Breast epithelium (tissue), 4 donors: Measurements from ENCODE around the gene ATP10B. TPM values are rescaled to one million over a fixed set of nuclear protein-coding genes. Genes with fewer than 3 reads are reported as not detected.

ENCODE experiments used
- DNase-seq, 2 donors: peaks; one replicate each; pipeline ENCODE4 v3.0.0-alpha.2; 2019; ENCODE audit warnings: low spot score in 2 of 2
- H3K27ac ChIP-seq, 2 donors: fragments of 200-600 bp; sonication (generic) in 1 of 2; one replicate each; pipeline ENCODE4 v1.5.1; 2016 to 2019; ENCODE audit warnings: mild to moderate bottlenecking in 1 of 2
- H3K27me3 ChIP-seq, 2 donors: fragments of 200-600 bp; sonication (generic) in 1 of 2; one replicate each; pipeline versions ENCODE4 v1.5.1 to v1.6.0; 2017 to 2019; ENCODE audit warnings: control low read depth in 1 of 2, mild to moderate bottlenecking in 1 of 2
- H3K36me3 ChIP-seq: fragments of 200-600 bp; one replicate; pipeline ENCODE4 v1.5.1; 2019
- H3K4me1 ChIP-seq, 2 donors: fragments of 200-600 bp; sonication (generic); one replicate each; pipeline ENCODE4 v1.5.1; 2016 to 2019; ENCODE audit warnings: control low read depth in 1 of 2
- H3K4me3 ChIP-seq, 3 donors: fragments of 200-600 bp; sonication (generic); 1 replicate in 2 of 3; 2 replicates in 1 of 3; pipeline ENCODE4 v1.5.1; 2016 to 2019; ENCODE audit warnings: mild to moderate bottlenecking in 3 of 3, moderate library complexity in 2 of 3
- H3K9me3 ChIP-seq, 2 donors: fragments of 200-600 bp; sonication (generic) in 1 of 2; one replicate each; pipeline ENCODE4 v1.5.1; 2016 to 2019; ENCODE audit warnings: control low read depth in 1 of 2
- POLR2A ChIP-seq: fragments of 450-650 bp; IDR thresholded peaks from one replicate; pipeline ENCODE4 v1.6.1; 2016; ENCODE audit warnings: antibody characterized with exemption, mild to moderate bottlenecking, moderate library complexity
- POLR2AphosphoS5 ChIP-seq, 3 donors: sonication (generic); formaldehyde crosslinking; IDR thresholded peaks; one replicate each; pipeline ENCODE4 v1.6.1; 2017; ENCODE audit warnings: antibody characterized with exemption in 3 of 3
- intact Hi-C: fragments of 100-400 bp; cut with DNase I; formaldehyde crosslinking; loops from one replicate; pipeline ENCODE4 v1.15.1; 2023; ENCODE audit warnings: low total_unique reads
- total RNA-seq, 3 donors: library from RNA; depleted of rRNA; stranded (reverse); fragments of >200 nt; gene quantifications; one replicate each; pipeline ENCODE4 v1.1.0, GENCODE V29; 2016
- TF ChIP-seq, protein P1 (sequence below), 3 donors: fragments of 450-650 bp; IDR thresholded peaks; one replicate each; pipeline ENCODE4 v1.5.1; 2016 to 2017; ENCODE audit warnings: antibody characterized with exemption in 3 of 3, mild to moderate bottlenecking in 3 of 3, moderate library complexity in 3 of 3

ATP10B gene
- total RNA-seq, 3 donors from 2014 or later: under 0.01 to 2.9 TPM; not detected in 1

DNA sequence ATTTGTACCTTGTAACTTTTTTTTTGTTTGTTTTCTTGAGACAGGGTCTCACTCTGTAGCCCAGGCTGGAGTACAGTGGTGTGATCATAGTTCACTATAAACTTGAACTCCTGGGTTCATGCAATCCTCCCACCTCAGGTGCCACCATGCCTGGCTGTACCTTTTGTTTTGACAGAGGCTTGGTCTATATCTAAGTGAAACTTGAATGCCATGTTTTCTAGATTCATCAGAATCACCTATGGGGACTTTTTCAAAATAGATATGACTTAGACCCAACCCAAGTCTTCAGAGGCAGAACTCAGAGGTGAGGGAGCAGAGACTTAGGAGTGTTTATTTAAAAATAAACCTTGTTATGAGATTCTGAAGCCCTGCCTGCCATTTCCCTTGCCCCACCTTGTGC lies 301.9 kb downstream of the ATP10B start:
- DNase-seq: no peak
- Histone ChIP-seq H3K4me1 (no peaks in the 10 kb centered on the region), H3K36me3 (no peaks in the 10 kb centered on the region), H3K27me3 (no peaks in the 10 kb centered on the region), H3K4me3 (no peak overlapping the region), H3K9me3 (peaks cover 0 to 6% of the 10 kb centered on the region in 2 donors), H3K27ac (no peak overlapping the region)
- intact Hi-C loops: no loop called here
- TF ChIP-seq POLR2A (no peak), POLR2AphosphoS5 (IDR thresholded peaks at IDR 0.05) (no peak)
- TF ChIP-seq, protein P1, sequence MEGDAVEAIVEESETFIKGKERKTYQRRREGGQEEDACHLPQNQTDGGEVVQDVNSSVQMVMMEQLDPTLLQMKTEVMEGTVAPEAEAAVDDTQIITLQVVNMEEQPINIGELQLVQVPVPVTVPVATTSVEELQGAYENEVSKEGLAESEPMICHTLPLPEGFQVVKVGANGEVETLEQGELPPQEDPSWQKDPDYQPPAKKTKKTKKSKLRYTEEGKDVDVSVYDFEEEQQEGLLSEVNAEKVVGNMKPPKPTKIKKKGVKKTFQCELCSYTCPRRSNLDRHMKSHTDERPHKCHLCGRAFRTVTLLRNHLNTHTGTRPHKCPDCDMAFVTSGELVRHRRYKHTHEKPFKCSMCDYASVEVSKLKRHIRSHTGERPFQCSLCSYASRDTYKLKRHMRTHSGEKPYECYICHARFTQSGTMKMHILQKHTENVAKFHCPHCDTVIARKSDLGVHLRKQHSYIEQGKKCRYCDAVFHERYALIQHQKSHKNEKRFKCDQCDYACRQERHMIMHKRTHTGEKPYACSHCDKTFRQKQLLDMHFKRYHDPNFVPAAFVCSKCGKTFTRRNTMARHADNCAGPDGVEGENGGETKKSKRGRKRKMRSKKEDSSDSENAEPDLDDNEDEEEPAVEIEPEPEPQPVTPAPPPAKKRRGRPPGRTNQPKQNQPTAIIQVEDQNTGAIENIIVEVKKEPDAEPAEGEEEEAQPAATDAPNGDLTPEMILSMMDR (IDR thresholded peaks at IDR 0.05): no peak

GRCh38 chr5:160548949-160549645 lies 302.9 kb downstream of the ATP10B start:
- Histone ChIP-seq H3K27me3 (no peaks in the 10 kb centered on the region), H3K4me1 (no peaks in the 10 kb centered on the region), H3K27ac (no peak overlapping the region), H3K36me3 (no peaks in the 10 kb centered on the region), H3K4me3 (no peak overlapping the region), H3K9me3 (peaks cover 0 to 6% of the 10 kb centered on the region in 2 donors)
- DNase-seq: no peak
- intact Hi-C loops: no loop called here
- no peak for TF ChIP-seq POLR2AphosphoS5 (IDR thresholded peaks at IDR 0.05)
- no peak for TF ChIP-seq POLR2A
- TF ChIP-seq, protein P1 (IDR thresholded peaks at IDR 0.05): no peak

- peaks cover 0 to 6% of the 10 kb centered on the region in 2 donors for H3K9me3 ChIP-seq
- TF ChIP-seq, protein P1 (IDR thresholded peaks at IDR 0.05): no peak
- TF ChIP-seq POLR2A: no peak
- TF ChIP-seq POLR2AphosphoS5 (IDR thresholded peaks at IDR 0.05): no peak
- H3K4me3 ChIP-seq: no peak overlapping the region
- no peaks in the 10 kb centered on the region for H3K36me3 ChIP-seq
- no peak overlapping the region for H3K27ac ChIP-seq
- DNase-seq: no peak
- H3K27me3 ChIP-seq: no peaks in the 10 kb centered on the region
- intact Hi-C loops: no loop called here
- H3K4me1 ChIP-seq: no peaks in the 10 kb centered on the region
Measured at GRCh38 chr5:160547872-160548271, 304.1 kb downstream of the ATP10B start.

- TF ChIP-seq POLR2AphosphoS5 (IDR thresholded peaks at IDR 0.05): no peak
- TF ChIP-seq, protein P1 (IDR thresholded peaks at IDR 0.05): no peak
- no peak for TF ChIP-seq POLR2A
- no peaks in the 10 kb centered on the region for H3K36me3 ChIP-seq
- no peak for DNase-seq
- no peaks in the 10 kb centered on the region for H3K27me3 ChIP-seq
- intact Hi-C loops: no loop called here
- no peak overlapping the region for H3K4me3 ChIP-seq
- no peak overlapping the region for H3K27ac ChIP-seq
- peaks cover 0 to 6% of the 10 kb centered on the region in 2 donors for H3K9me3 ChIP-seq
- no peaks in the 10 kb centered on the region for H3K4me1 ChIP-seq
Measured at GRCh38 chr5:160547061-160547460, 304.9 kb downstream of the ATP10B start.

DNA sequence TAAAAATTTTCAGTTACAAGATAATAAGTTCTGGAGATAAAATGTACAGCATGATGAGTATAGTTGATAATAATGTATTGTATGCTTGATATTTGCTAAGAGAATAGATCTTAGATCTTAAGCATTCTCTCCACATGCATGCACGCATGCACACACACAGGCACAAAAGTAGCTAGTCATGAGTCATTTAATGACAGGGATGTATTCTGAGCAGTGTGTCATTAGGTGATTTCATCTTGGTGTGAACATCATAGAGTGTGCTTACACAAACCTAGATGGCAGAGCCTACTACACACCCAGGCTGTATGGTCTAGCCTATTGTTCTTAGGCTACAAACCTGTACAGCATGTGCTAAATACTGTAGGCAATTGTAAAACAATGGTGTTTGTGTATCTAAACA lies 306.2 kb downstream of the ATP10B start:
- intact Hi-C loops: no loop called here
- H3K4me1 ChIP-seq: no peaks in the 10 kb centered on the region
- TF ChIP-seq, protein P1 (IDR thresholded peaks at IDR 0.05): no peak
- no peak for TF ChIP-seq POLR2AphosphoS5 (IDR thresholded peaks at IDR 0.05)
- no peak for TF ChIP-seq POLR2A
- no peak for DNase-seq
- no peaks in the 10 kb centered on the region for H3K36me3 ChIP-seq
- peaks cover 0 to 6% of the 10 kb centered on the region in 2 donors for H3K9me3 ChIP-seq
- no peak overlapping the region for H3K27ac ChIP-seq
- H3K27me3 ChIP-seq: no peaks in the 10 kb centered on the region
- H3K4me3 ChIP-seq: no peak overlapping the region
